Adrenal gland (tissue), 5 donors: Measurements from ENCODE around the gene IL1A.

Source experiments
- POLR2A ChIP-seq, 2 donors: fragments of 450-650 bp; IDR thresholded peaks; one replicate each; pipeline ENCODE4 v1.6.1; 2017; ENCODE audit warnings: antibody characterized with exemption in 2 of 2, mild to moderate bottlenecking in 2 of 2, moderate library complexity in 1 of 2
- TF ChIP-seq, protein P1 (sequence below), 6 experiments: fragments of 450-650 bp in 4 of 6; fragments of 200-600 bp in 2 of 6; sonication (generic) in 1 of 6; IDR thresholded peaks; 1 replicate in 5 of 6; 2 replicates in 1 of 6; pipeline versions ENCODE4 v1.5.1 to v1.8.0; 2016 to 2021; ENCODE audit warnings: antibody characterized with exemption in 6 of 6, mild to moderate bottlenecking in 2 of 6, moderate library complexity in 1 of 6
- donor health status: DM: no; HTN: no; CAD: no.

DNA sequence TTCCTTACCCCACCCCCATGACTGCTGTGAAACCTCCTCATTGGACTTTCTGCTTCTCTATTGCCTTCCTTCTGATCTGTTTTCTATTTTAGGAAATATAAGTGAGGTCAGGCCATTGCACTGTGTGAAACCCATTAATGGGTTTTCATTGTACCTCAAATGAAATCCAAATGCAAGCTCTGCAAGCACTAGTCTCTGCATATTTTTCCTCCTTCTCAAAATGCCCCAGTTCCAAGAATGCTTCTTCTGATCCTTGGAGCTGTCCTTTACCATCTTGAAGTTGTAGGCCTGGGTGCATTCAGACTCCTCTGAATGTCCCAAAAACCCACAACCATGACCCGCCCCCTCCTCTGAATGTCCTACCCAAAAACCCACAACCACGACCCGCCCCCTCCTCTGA lies 8.2 kb downstream of the IL1A start:
- TF ChIP-seq, protein P1, sequence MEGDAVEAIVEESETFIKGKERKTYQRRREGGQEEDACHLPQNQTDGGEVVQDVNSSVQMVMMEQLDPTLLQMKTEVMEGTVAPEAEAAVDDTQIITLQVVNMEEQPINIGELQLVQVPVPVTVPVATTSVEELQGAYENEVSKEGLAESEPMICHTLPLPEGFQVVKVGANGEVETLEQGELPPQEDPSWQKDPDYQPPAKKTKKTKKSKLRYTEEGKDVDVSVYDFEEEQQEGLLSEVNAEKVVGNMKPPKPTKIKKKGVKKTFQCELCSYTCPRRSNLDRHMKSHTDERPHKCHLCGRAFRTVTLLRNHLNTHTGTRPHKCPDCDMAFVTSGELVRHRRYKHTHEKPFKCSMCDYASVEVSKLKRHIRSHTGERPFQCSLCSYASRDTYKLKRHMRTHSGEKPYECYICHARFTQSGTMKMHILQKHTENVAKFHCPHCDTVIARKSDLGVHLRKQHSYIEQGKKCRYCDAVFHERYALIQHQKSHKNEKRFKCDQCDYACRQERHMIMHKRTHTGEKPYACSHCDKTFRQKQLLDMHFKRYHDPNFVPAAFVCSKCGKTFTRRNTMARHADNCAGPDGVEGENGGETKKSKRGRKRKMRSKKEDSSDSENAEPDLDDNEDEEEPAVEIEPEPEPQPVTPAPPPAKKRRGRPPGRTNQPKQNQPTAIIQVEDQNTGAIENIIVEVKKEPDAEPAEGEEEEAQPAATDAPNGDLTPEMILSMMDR (IDR thresholded peaks at IDR 0.05) = no peak
- TF ChIP-seq POLR2A (IDR thresholded peaks at IDR 0.05) = no peak
